Mucosa of gallbladder (tissue), 1 donor: ENCODE data around the gene BANF2. TPM values are rescaled to one million over a fixed set of nuclear protein-coding genes. Genes with fewer than 3 reads are reported as not detected.
A peak's percentile ranks its signal among the peaks of the same experiment; 100 is the strongest.

Source experiments
- DNase-seq: peaks from one replicate; pipeline ENCODE4 v3.0.0-alpha.2; 2020; ENCODE audit warnings: low spot score
- total RNA-seq: library from RNA; stranded (reverse); gene quantifications from one replicate; pipeline ENCODE4 v1.2.1, GENCODE V29; 2021
- donor health status: DM: no; HTN: no; CAD: no.

The BANF2 gene
- total RNA-seq, 1 donor from 2014 or later = not detected

DNA sequence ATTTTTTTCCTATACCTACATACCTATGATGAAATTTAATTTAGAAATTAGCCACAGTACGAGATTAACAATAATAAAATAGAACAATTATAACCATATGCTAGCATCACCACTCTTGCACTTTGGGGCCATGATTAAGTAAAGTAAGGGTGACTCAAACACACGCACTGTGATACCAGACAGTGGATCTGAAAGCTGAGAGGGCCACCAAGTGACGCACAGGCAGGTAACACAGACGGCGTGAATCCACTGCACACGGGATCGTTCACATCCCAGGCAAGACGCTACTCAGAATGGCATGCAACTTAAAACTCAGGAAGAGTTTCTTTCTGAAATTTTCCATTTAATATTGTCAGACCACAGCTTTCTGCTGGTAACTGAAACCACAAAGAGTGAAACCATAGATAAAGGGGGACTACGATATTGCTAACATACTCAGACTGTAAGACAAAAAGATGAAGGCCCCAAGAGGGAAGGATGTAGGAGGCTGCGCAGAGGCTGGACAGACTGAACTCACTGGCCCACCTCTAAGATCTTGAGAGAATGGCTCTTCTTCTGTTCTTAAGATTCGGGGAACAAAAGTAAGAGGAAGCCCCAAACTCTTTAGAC is 35.6 kb upstream of the BANF2 start:
- DNase-seq = no peak

DNA sequence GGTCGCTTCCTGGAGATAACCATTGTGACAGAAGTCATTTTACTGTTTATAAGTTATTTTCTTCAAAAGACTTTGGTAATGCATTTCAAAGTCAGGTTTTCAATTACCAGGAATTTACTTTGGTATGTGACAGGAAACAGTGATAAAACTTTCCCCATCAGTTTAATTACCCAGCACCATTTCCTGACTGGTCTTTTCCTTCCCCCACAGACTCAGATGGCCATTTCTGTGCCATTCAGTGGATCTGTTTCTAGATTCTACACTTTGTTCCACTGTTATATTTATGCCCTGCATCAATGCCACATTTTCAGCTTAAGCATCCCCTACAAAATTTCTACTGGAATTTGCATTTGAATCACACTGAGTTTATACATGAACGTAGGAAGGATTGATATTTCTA is 34.0 kb upstream of the BANF2 start:
- DNase-seq = no peak

GRCh38 chr20:17666481-17666880 is 33.3 kb upstream of the BANF2 start:
- no peak for DNase-seq

DNA sequence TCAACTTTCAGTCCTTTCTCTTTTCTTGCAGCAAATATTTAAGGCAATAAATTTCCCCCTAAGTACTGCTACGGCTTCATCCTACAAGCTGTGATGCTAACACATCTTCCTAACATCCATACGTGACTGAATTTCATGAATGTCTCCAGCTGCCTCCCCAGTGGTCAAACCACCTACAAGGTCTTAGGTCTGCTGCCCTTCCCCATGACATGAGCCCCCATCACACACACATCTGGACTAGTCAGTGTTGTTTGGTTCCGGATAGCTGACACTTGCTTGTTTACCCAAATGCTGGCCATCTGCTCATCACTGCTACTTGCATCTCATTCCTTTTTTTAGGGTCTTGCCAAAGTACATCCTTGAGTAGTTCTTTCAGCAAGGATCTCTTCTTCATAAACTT is 32.3 kb upstream of the BANF2 start:
- DNase-seq = no peak

DNA sequence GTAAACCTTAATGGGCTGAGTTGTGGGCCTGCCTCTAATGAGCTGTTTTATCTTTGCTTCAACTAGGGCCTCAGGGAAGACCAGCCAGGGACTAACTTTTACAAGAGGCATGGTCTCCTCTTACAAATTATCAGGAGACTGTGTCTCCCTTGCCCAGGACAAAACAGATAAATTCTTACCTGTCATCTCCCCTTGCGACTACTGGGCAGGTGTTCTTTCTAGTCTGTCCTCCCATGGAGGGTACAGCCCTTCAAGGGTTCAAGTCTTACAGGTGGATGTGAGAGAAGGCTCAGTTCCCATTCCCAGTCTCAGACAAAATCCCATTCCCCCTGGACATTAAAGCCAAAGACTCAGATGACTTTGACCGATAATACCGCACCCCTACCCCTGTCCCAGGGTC is 31.3 kb upstream of the BANF2 start:
- no peak for DNase-seq

GRCh38 chr20:17669306-17669931 is 30.3 kb upstream of the BANF2 start:
- DNase-seq = no peak

- DNase-seq = no peak
Measured at GRCh38 chr20:17671011-17671410, 28.8 kb upstream of the BANF2 start.

- no peak for DNase-seq
Measured at GRCh38 chr20:17671565-17671964, 28.2 kb upstream of the BANF2 start.

DNA sequence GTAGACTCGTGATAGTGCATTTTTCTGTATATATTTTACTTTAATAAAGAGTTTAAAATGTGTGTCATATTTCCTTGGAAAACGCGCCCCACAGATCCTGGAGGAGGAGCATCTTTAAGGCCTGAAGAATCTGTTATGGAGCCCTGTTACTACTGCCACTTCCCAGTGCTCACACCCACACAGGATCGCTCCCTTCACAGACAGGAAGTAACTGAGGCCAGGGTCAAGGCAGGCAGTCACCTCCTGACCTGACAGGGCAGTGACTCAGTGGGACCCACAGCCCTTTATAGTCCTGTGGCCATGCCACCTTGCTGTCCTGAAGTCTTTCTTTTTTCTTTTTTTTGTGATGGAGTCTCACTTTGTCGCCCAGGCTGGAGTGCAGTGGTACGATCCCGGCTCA is 26.7 kb upstream of the BANF2 start:
- DNase-seq = no peak

- DNase-seq = no peak
Measured at GRCh38 chr20:17674722-17675518, 24.8 kb upstream of the BANF2 start.

DNA sequence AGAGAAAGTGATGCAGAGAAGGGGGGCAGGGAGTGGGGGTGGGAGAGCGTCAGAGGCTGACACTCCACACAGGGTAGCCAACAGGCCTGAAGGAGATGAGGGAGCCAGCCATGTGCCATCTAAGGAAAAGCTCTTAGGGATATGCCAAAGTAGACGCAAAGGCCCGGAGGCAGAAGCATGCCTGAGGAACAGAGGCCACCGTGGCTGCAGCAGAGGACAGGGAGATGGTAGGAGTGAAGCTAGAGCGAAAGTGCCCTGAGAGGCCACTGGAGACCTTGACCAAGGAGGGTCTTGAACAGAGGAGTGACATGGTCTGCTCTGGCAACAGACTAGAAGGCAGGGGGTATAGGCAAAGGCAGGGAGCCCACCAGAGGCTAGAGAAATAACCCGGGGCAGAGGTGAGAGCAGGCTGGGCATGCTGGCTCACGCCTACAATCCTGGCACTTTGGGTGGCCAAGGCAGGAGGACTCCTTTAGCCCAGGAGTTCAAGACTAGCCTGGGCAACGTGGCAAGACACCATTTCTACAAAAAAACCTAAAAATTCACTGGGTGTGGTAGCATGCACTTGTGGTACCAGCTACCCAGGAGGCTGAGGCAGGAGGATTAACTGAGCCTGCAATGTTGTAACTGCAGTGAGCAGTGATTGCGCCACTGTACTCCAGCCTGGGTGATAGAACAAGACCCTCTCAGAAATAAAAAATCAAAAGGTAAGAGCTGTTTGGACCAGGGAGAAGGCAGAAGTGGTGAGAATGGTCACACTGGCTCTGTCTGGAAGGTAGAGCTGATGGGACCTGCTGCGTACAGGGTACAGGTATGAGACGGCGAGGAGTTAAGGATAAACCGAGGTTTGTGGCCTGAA is 24.0 kb upstream of the BANF2 start:
- DNase-seq = no peak

DNA sequence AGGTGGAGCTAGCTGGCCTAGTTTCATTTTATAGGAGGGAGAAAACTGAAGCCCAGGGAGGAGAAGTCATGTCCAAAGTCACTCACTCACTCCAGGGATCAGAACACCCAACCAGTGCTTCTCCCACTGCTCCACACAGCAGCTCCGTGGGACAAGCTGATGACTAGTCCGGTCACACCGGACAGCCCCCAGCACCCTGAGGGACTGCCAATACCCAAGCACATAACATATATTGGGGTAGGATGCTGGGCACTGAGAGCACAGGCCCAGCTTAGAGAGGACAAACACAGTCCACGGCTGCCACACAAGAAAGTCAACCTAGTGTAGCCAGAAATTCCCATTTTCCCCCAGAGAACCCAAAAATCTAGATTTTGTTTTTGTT is 23.4 kb upstream of the BANF2 start:
- no peak for DNase-seq

GRCh38 chr20:17676942-17677341 is 22.8 kb upstream of the BANF2 start:
- DNase-seq = no peak

DNA sequence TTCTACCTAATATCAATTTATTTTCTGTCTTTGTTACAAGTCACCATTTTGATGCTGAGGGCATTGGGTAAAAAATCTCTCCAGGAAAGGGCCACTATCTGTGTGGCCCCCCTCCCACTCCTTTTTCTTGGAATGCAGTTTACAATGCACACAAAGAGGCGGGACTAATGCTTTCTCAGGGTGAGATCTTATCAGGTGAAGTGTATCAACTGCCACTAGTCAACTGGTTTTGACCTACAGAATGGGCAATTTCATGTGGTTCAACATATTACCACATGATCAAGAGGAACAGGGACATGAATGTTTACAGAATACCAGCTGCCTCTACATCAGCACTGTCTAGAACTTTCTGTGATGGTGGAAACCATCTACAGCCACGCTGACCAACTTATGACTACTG is 21.5 kb upstream of the BANF2 start:
- DNase-seq = no peak

DNA sequence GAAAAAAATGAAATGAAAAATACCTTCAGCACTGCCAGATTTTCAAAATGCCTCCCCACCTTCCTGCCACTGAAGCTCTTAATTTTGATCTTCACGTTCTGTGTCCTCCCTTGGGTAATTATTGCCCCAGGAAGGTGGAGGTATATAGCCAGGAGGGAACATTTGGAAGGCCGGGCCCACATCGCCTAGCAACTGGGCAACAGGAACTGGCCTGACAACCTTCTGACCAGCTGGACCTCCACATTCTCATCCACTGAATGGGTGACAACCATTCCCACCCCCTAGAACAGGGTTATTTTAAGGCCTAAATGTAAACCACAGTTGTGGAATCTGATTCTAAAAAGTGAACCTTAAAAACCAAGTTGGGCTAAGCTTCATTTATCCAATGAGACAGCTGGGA is 20.9 kb upstream of the BANF2 start:
- DNase-seq = no peak

DNA sequence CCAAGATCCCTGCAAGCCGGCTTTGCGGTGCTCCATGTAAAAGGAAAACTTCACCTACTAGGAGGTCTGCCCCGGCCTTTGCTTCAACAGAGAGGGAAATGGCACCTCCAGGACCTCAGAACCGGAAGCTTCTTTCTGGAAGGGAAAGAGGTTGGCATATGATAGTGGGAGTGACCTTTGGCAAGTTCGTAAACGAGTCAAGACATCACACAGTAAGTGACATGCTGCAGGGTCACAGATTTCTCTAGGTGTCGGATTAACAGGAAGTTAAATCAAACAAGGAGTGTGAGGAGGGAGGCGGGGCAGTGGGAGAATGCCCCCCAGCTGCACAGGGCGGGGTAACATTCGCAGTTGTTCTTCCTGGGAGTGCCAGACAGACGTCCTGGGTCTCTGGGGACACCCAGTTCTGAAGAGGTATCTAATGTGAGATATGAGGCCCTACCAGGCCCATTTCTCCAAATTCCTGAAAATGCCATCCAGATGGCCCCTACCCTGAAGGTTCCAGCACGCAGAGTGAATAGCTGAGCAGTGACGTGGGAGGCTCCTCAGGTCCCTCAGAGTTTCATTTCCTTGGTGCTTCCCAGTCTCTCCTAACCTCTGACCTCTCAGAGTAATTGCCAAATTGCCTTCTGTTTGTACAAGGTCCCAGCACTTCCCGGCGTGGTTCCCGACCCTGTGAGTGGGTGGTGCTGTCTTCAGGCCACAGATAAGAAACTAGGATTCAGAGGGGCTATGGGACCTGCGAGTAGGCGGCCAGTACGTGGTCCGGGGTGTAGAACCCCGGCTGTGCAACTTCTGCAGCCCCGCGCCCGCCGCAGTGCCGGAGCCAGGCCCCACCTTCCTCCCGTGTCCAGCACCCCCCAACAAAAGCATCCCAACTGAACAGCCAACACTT is 19.6 kb upstream of the BANF2 start:
- peak; percentile 66 for DNase-seq

DNA sequence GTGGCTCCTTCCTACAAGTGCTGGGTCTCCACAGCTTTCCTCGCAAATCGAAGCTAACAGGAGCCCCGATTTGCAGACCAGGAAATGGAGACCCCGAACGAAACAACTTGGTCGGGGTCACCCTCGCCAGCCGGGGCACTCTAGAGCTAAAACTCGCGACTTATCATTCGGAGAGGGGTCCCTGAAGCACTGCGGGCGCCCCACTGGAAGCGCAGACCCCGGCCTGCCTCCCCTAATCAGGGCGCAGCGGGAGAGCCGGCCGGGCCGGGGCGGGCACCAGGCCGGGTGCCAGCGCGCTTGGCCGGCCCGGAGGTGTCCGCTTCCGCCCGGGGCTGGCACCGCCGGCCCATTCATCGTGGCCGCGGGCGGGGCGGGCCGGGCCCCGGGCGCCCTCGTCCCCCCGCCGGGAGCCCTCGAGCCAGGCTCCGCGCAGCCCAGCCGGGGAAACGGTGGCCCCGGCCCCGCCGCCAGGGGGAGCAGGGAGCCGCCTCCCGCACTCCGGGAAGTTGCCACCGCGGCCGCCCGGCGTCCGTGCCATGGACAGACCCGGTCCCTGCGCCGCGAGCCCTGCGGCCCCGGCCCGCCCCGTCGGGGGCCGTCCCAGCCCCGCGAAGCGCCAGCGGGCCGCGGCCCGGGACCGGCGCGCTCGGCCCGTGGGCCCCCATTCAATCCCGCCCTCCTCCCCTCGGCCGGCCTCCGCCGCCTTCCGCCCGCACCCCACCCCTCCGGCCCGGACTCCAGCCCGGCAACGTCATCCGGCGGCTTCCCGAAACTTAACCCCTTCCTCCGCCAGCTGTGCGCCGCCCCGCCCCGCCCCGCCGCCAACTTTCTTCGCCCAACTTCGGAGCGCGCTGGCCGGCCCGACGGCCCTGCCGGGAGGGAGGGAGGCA is 18.7 kb upstream of the BANF2 start:
- peak; percentile 81 for DNase-seq

- DNase-seq = no peak
Measured at GRCh38 chr20:17681726-17682102, 18.1 kb upstream of the BANF2 start.

- DNase-seq = peak; percentile 98
Measured at GRCh38 chr20:17682103-17682888, 17.5 kb upstream of the BANF2 start, which contains the start of gene RRBP1. Gene RRBP1, minus strand, starts transcription at chr20:17682242. Its CDS starts 21,735 bp downstream, at chr20:17660507.
